ENCODE results near the gene FICD. TPM values are rescaled to one million over a fixed set of nuclear protein-coding genes. Genes with fewer than 3 reads are reported as not detected.
A peak's percentile ranks its signal among the peaks of the same experiment; 100 is the strongest.

FICD gene
- total RNA-seq, 1 donor from 2014 or later = 3.6 TPM

DNA sequence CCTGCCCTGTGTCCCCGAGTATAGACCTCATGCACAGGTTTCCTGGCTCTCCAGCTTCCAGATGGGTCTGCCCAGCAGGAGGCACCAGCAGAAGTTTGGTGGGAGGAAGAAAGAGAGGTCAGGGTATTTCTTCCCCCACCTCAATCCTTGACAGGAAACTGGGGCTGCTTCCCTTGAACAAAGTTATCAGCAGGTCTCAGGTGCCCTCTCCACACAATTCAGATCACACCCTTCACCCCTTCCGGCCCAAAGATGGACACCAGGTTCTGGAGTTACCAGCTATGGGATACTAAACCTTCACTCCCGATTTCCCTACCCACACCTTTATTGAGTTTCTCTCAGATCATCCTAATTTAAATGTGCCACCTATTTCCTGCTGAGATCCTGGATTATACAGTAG lies 44.7 kb downstream of the FICD start:
- Mint-ChIP-seq H3K4me3 (peak overlapping the region; percentile 100), H3K9me3 (no peaks in the 10 kb centered on the region), H3K36me3 (peaks cover 1% of the 10 kb centered on the region), H3K27me3 (ENCODE audit: low read depth) (no peaks in the 10 kb centered on the region), H3K4me1 (peaks cover 40% of the 10 kb centered on the region), H3K27ac (peak overlapping the region; percentile 100)
- TF ChIP-seq, protein P1, sequence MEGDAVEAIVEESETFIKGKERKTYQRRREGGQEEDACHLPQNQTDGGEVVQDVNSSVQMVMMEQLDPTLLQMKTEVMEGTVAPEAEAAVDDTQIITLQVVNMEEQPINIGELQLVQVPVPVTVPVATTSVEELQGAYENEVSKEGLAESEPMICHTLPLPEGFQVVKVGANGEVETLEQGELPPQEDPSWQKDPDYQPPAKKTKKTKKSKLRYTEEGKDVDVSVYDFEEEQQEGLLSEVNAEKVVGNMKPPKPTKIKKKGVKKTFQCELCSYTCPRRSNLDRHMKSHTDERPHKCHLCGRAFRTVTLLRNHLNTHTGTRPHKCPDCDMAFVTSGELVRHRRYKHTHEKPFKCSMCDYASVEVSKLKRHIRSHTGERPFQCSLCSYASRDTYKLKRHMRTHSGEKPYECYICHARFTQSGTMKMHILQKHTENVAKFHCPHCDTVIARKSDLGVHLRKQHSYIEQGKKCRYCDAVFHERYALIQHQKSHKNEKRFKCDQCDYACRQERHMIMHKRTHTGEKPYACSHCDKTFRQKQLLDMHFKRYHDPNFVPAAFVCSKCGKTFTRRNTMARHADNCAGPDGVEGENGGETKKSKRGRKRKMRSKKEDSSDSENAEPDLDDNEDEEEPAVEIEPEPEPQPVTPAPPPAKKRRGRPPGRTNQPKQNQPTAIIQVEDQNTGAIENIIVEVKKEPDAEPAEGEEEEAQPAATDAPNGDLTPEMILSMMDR (IDR thresholded peaks at IDR 0.05; ENCODE audit: unreplicated experiment) = no peak
- no peak for DNase-seq (ENCODE audit: low spot score in 2 of 2, unreplicated experiment in 2 of 2)

DNA sequence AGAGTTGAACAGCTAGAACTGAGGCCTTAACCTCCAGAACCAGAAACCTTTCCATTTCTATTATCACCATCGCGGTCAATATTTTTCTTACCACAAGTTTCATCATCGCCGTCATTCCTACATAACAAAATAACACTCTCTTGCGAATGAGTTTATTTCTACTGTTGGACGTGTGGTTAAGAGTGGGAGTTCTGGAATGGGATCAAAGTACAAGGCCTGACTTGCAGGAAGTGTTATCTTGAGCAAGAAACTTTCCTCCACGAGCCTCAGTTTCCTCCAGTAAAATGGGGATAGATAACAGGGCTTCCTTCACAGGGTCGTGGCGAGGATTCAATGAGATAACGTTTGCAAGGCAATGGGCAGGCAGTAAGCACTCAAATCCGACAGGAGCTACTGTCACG lies 45.2 kb downstream of the FICD start:
- Mint-ChIP-seq H3K27me3 (ENCODE audit: low read depth) (no peaks in the 10 kb centered on the region), H3K27ac (peak overlapping the region; percentile 100), H3K9me3 (no peaks in the 10 kb centered on the region), H3K36me3 (peaks cover 3% of the 10 kb centered on the region), H3K4me1 (peaks cover 39% of the 10 kb centered on the region), H3K4me3 (peak overlapping the region; percentile 100)
- DNase-seq (ENCODE audit: low spot score in 2 of 2, unreplicated experiment in 2 of 2) = no peak
- TF ChIP-seq, protein P1 (IDR thresholded peaks at IDR 0.05; ENCODE audit: unreplicated experiment) = no peak

DNA sequence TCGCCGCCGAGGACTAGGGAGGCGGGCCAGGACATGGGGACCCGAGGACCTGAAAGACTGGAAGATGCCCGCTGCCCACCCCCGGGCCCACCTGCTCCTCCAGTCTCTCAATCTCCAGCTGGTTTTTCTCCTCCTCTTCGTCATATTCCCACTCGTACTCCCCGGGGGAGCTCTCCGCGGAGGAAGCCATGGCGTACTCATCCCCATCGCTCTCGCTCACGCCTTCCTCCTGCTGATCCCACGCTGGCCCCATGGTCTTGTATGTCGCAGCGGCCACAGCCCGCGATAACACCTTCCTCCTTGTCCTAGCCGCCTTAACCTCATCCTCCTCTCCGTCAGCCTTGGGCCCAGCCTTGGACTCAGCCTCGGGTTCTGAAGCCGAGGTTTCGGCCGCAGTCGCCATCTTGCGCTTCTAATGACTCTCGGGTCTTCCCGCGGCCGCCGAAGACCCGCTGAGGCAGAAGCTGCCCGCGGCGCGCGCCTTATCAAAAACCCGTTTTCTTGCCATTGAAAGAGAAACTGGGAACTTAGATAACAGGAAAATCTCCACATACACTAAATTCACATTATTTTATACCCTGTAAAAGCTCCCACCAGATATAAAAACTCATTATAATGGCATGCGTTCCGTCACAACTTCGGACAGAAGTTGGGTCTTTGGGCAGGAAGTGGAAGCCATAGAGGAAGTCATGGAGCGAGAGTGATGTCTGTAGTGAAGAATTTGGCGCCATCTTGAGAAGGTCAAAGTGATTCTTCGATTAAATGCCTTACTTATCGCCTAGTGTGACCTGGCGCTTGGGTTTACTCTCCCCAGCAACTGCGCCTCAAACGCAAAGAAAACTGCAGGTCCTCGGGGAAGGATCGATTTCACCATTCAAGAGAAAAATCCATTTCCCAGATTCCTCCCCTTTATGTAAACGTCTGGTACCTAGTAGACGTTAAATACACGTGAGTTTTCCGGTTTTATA lies 46.0 kb downstream of the FICD start, which contains the start of gene SART3:
TSS of gene SART3 (minus strand) at position 422 of the 968 bp plus-strand sequence. CDS start at position 403, 19 bp downstream.
- peaks cover 39% of the 10 kb centered on the region for H3K4me1 Mint-ChIP-seq
- no peaks in the 10 kb centered on the region for H3K9me3 Mint-ChIP-seq
- peaks cover 6% of the 10 kb centered on the region for H3K36me3 Mint-ChIP-seq
- H3K27ac Mint-ChIP-seq = peak within 1 kb of the TSS; percentile 100
- peak in 1 of 2 experiments; percentile 76 for DNase-seq (ENCODE audit: low spot score in 2 of 2, unreplicated experiment in 2 of 2)
- TF ChIP-seq, protein P1 (IDR thresholded peaks at IDR 0.05; ENCODE audit: unreplicated experiment) = no peak
- no peaks in the 10 kb centered on the region for H3K27me3 Mint-ChIP-seq (ENCODE audit: low read depth)
- peak within 1 kb of the TSS; percentile 100 for H3K4me3 Mint-ChIP-seq

DNA sequence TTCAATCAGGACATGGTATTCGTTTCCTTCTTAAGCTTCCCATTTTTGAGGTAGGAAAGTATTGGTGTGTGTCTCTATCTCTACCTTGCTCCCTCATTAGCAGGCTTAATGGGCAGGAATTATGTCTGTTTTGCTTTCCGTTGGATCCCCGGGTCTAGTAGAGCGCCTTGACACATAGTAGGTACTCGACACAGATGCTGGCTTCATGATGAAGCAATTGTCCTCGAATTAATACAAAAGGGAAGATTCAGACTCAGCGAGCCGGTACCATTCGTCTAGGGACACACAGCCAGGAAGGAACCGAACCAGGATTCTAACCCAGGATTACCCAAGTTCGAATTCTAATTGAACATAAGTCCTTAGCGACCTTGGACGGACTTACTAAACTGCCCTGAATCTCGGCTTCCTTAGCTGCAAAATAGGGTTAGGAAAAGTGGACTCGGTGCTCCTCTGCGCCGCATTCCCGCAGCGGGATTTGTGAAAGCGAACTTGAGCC lies 46.8 kb downstream of the FICD start:
- peaks cover 39% of the 10 kb centered on the region for H3K4me1 Mint-ChIP-seq
- H3K9me3 Mint-ChIP-seq = no peaks in the 10 kb centered on the region

DNA sequence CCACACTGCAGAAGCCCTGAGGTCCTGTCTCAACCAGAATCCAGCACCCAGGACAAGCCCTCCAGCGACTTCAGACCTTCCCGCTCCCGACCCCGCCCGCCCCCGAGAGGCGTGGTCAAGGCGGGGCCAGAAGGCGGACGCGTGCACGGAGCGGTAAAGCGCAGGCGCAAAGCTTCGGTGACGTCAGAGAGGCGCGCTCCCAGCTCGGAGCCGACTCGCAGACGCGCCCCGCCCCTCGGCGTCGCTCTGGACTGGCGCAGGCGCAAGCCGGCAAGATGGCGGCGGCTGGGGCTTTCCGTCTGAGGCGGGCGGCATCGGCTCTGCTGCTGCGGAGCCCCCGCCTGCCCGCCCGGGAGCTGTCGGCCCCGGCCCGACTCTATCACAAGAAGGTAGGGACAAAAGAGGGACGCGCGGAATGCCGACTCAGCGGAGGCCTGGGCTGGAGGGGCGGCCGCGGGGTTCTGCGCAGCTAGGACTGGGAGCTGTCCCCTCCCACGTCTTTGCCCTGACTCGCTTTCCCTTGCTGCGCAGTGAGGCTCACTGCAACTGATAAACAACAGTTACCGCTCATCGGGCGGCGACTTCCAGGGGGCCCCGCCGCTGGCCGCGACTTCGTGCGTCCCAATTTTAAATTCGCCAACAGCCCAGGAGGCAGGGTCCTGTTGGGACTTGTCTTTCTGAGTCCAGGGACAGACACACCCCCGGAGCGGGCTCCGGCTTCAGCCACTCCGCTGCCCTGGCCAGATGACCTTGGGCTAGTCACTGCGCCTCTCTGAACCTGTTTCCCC lies 47.5 kb downstream of the FICD start, which contains the start of gene ISCU:
TSS of gene ISCU (plus strand) at position 249 of the 788 bp plus-strand sequence. CDS start at position 276, 27 bp downstream.
- DNase-seq (ENCODE audit: low spot score in 2 of 2, unreplicated experiment in 2 of 2) = peak; percentile 98 to 100
- Mint-ChIP-seq H3K36me3 (peaks cover 8% of the 10 kb centered on the region), H3K9me3 (no peaks in the 10 kb centered on the region), H3K27me3 (ENCODE audit: low read depth) (no peaks in the 10 kb centered on the region), H3K27ac (peak within 1 kb of the TSS; percentile 100), H3K4me1 (peaks cover 37% of the 10 kb centered on the region), H3K4me3 (peak within 1 kb of the TSS; percentile 100)
- TF ChIP-seq, protein P1 (IDR thresholded peaks at IDR 0.05; ENCODE audit: unreplicated experiment) = no peak

More for the DNA sequence above, 46.8 kb downstream of the FICD start:
- Mint-ChIP-seq H3K27ac (peak overlapping the region; percentile 100), H3K27me3 (ENCODE audit: low read depth) (no peaks in the 10 kb centered on the region), H3K36me3 (peaks cover 8% of the 10 kb centered on the region), H3K4me3 (peak overlapping the region; percentile 100)
- DNase-seq (ENCODE audit: low spot score in 2 of 2, unreplicated experiment in 2 of 2) = no peak
- TF ChIP-seq, protein P1 (IDR thresholded peaks at IDR 0.05; ENCODE audit: unreplicated experiment) = no peak

Data from mesothelial cell of epicardium (in vitro differentiated cells).